ENCODE data around the gene ADK.
"Not testable (repeated sequence)": the region's sequence is repeated elsewhere in the genome, so short reads cannot be mapped to it uniquely, and the experiment has no call there.

The ADK gene

GRCh38 chr10:74433595-74433956, 282.6 kb downstream of the ADK start:
- no peak for FAIRE-seq

GRCh38 chr10:74433993-74434392, 283.0 kb downstream of the ADK start:
- no peak for FAIRE-seq

GRCh38 chr10:74434547-74434946, 283.5 kb downstream of the ADK start:
- no peak for FAIRE-seq

- FAIRE-seq = no peak
These were observed 285.6 kb downstream of the ADK start for GRCh38 chr10:74436523-74437170.

GRCh38 chr10:74437822-74438221, 286.8 kb downstream of the ADK start:
- FAIRE-seq = no peak

- peak; percentile 88 for FAIRE-seq
These were observed 288.2 kb downstream of the ADK start for GRCh38 chr10:74439213-74439612.

- no peak for FAIRE-seq
These were observed 294.5 kb downstream of the ADK start for GRCh38 chr10:74445493-74445892.

- peak; percentile 45 for FAIRE-seq
These were observed 299.6 kb downstream of the ADK start for GRCh38 chr10:74450602-74451001.

- FAIRE-seq = no peak
These were observed 300.3 kb downstream of the ADK start for GRCh38 chr10:74451127-74451829.

- no peak for FAIRE-seq
These were observed 302.1 kb downstream of the ADK start for GRCh38 chr10:74453169-74453568.

GRCh38 chr10:74457478-74457877, 306.5 kb downstream of the ADK start:
- FAIRE-seq = not testable (repeated sequence)

GRCh38 chr10:74460812-74461211, 309.8 kb downstream of the ADK start:
- peak; percentile 43 for FAIRE-seq

- FAIRE-seq = no peak
These were observed 323.1 kb downstream of the ADK start for GRCh38 chr10:74474022-74474713.

- FAIRE-seq = not testable (repeated sequence)
These were observed 325.2 kb downstream of the ADK start for GRCh38 chr10:74476162-74476706.

- no peak for FAIRE-seq
These were observed 329.8 kb downstream of the ADK start for GRCh38 chr10:74480778-74481177.

GRCh38 chr10:74483356-74483755, 332.3 kb downstream of the ADK start:
- FAIRE-seq = no peak

GRCh38 chr10:74485283-74485682, 334.3 kb downstream of the ADK start:
- FAIRE-seq = no peak

GRCh38 chr10:74486659-74487058, 335.6 kb downstream of the ADK start:
- FAIRE-seq = no peak

- no peak for FAIRE-seq
These were observed 337.9 kb downstream of the ADK start for GRCh38 chr10:74488907-74489306.

- no peak for FAIRE-seq
These were observed 339.5 kb downstream of the ADK start for GRCh38 chr10:74490551-74490950.

- peak; percentile 17 for FAIRE-seq
These were observed 340.0 kb downstream of the ADK start for GRCh38 chr10:74491014-74491413.

GRCh38 chr10:74496276-74496675, 345.3 kb downstream of the ADK start:
- not testable (repeated sequence) for FAIRE-seq

GRCh38 chr10:74498664-74499063, 347.6 kb downstream of the ADK start:
- not testable (repeated sequence) for FAIRE-seq

Data from islet of Langerhans (tissue), 1 donor.